GM12878 (cell line): Measurements from ENCODE around the gene KIAA1217. TPM values are rescaled to one million over a fixed set of nuclear protein-coding genes. Genes with fewer than 3 reads are reported as not detected.

ENCODE experiments used
- ATAC-seq: fragments of 200-7000 bp; cut with Tn5 transposase; 3 replicates; pipeline ENCODE4 v1.9.1; 2020; ENCODE audit warnings: mild to moderate bottlenecking, moderate library complexity
- BruUV-seq: library from RNA; stranded (reverse); fragments of 400-500 nt; replicated peaks from 2 replicates; lab custom pipeline; 2021; lab: Mats Ljungman, UMichigan
- CTCF ChIA-PET: fragments of 300-600 bp; sonication (Branson Sonifier 250); formaldehyde crosslinking; extraction: SDS; loops from one replicate; lab custom pipeline; 2021; ENCODE audit warnings: inconsistent platforms; lab: Yijun Ruan, JAX
- POLR2A ChIA-PET: fragments of 350-600 bp; formaldehyde crosslinking; extraction: SDS; loops from one replicate; lab custom pipeline; 2021; ENCODE audit warnings: inconsistent platforms; lab: Charles Lee
- RAD21 ChIA-PET: fragments of 300-600 bp; sonication (Branson Sonifier 250); formaldehyde crosslinking; loops from one replicate; lab custom pipeline; 2023; ENCODE audit warnings: antibody characterized with exemption; ENCODE audit not compliant: unreplicated experiment; lab: Charles Lee
- SMC1A ChIA-PET: fragments of 300-600 bp; sonication (Branson Sonifier 250); formaldehyde crosslinking; loops from one replicate; lab custom pipeline; 2023; ENCODE audit not compliant: unreplicated experiment, uncharacterized antibody; lab: Charles Lee
- DNase-seq: peaks from one replicate; pipeline ENCODE4 v3.0.0-alpha.2; 2011; ENCODE audit warnings: low read depth, low spot score
- FAIRE-seq: peaks from 3 replicates; lab custom pipeline; 2011; peaks lifted over from hg19 to GRCh38; lab: Jason Lieb, UNC
- H2AFZ ChIP-seq: 2 replicates; pipeline ENCODE4 v1.6.0; 2011; ENCODE audit warnings: low read depth, low read length, control low read depth; ENCODE audit not compliant: control insufficient read depth
- H3K27ac ChIP-seq: 2 replicates; pipeline ENCODE4 v1.5.1; 2011; ENCODE audit warnings: control low read depth; ENCODE audit not compliant: control insufficient read depth, insufficient read depth
- H3K27me3 ChIP-seq, 2 experiments: replicated peaks in 1 of 2; 2 replicates each; pipeline versions ENCODE4 v1.6.0 to v1.6.1; 2011; ENCODE audit warnings: low read length in 1 of 2; ENCODE audit not compliant: control insufficient read depth in 2 of 2, insufficient read depth in 2 of 2
- H3K36me3 ChIP-seq, 2 experiments: 2 replicates each; pipeline ENCODE4 v1.5.1; 2011; ENCODE audit warnings: low read length in 1 of 2; ENCODE audit not compliant: control insufficient read depth in 2 of 2, insufficient read depth in 2 of 2
- H3K4me1 ChIP-seq: 2 replicates; pipeline ENCODE4 v1.6.1; 2011; ENCODE audit warnings: mild to moderate bottlenecking, low read length, moderate library complexity, mixed read lengths; ENCODE audit not compliant: control insufficient read depth, insufficient read depth
- H3K4me2 ChIP-seq: 2 replicates; pipeline ENCODE4 v1.6.0; 2011; ENCODE audit warnings: control low read depth; ENCODE audit not compliant: control insufficient read depth, insufficient read depth
- H3K4me3 ChIP-seq: fragments of 200-600 bp; sonication (generic); 2 replicates; pipeline ENCODE4 v1.5.1; 2016
- H3K79me2 ChIP-seq: 2 replicates; pipeline ENCODE4 v1.6.0; 2011; ENCODE audit warnings: low read length; ENCODE audit not compliant: control insufficient read depth, insufficient read depth
- H3K9ac ChIP-seq: 2 replicates; pipeline ENCODE4 v1.8.0; 2011; ENCODE audit warnings: low read length, control low read depth, mixed read lengths; ENCODE audit not compliant: control insufficient read depth, insufficient read depth
- H3K9me3 ChIP-seq: replicated peaks from 3 replicates; pipeline ENCODE4 v1.5.1; 2011; ENCODE audit warnings: mild to moderate bottlenecking, low read length; ENCODE audit not compliant: control insufficient read depth, insufficient read depth
- H4K20me1 ChIP-seq: 2 replicates; pipeline ENCODE4 v1.6.0; 2011; ENCODE audit not compliant: control insufficient read depth, insufficient read depth
- BCL11A ChIP-seq: IDR thresholded peaks from 2 replicates; pipeline ENCODE4 v1.6.1; 2011; ENCODE audit warnings: low read depth, low read length
- ESRRA ChIP-seq: IDR thresholded peaks from 2 replicates; pipeline ENCODE4 v1.6.1; 2012; ENCODE audit warnings: mild to moderate bottlenecking, low read length, improper control_type of control experiment
- ETV6 ChIP-seq, 2 experiments: fragments of 450-650 bp in 1 of 2; IDR thresholded peaks in 1 of 2; conservative IDR thresholded peaks in 1 of 2; 2 replicates each; pipeline ENCODE4 v1.6.1; 2014; ENCODE audit warnings: antibody characterized with exemption in 1 of 2, borderline replicate concordance in 1 of 2, low read depth in 1 of 2, mild to moderate bottlenecking in 1 of 2, moderate library complexity in 1 of 2
- NFYB ChIP-seq: IDR thresholded peaks from 2 replicates; pipeline ENCODE4 v1.6.1; 2011; ENCODE audit warnings: low read depth, mild to moderate bottlenecking, low read length, improper control_type of control experiment, moderate library complexity; ENCODE audit not compliant: insufficient read depth
- NR2C1 ChIP-seq: fragments of 450-650 bp; IDR thresholded peaks from 2 replicates; pipeline ENCODE4 v1.6.1; 2017; ENCODE audit warnings: antibody characterized with exemption, mild to moderate bottlenecking, moderate library complexity
- SMC3 ChIP-seq: IDR thresholded peaks from 2 replicates; pipeline ENCODE4 v1.6.1; 2011; ENCODE audit warnings: low read length, improper control_type of control experiment, borderline replicate concordance
- SP1 ChIP-seq: IDR thresholded peaks from one replicate; pipeline ENCODE4 v1.6.1; 2011; ENCODE audit warnings: low read depth, low read length
- SUZ12 ChIP-seq: fragments of 200-600 bp; sonication (generic); IDR thresholded peaks from one replicate; pipeline ENCODE4 v1.6.1; 2018; ENCODE audit warnings: antibody characterized with exemption, mild to moderate bottlenecking; ENCODE audit not compliant: unreplicated experiment
- TARDBP ChIP-seq: IDR thresholded peaks from 2 replicates; pipeline ENCODE4 v1.6.1; 2016; ENCODE audit warnings: borderline replicate concordance
- TCF3 ChIP-seq: IDR thresholded peaks from 2 replicates; pipeline ENCODE4 v1.6.1; 2012; ENCODE audit warnings: low read depth, mild to moderate bottlenecking, low read length, borderline replicate concordance; ENCODE audit not compliant: insufficient read depth
- WRNIP1 ChIP-seq: IDR thresholded peaks from 2 replicates; pipeline ENCODE4 v1.6.1; 2011; ENCODE audit warnings: low read depth, low read length, improper control_type of control experiment, borderline replicate concordance
- WGBS: methylation state at CpG from one replicate; pipeline ENCODE4 v1.1.6; 2016; ENCODE audit warnings: low lambda C conversion rate; ENCODE audit not compliant: insufficient replicate concordance, insufficient coverage; ENCODE audit errors: missing lambda C conversion rate; 5-methylcytosine and 5-hydroxymethylcytosine counted together
- in situ Hi-C: fragments of 300-500 bp; cut with MboI; formaldehyde crosslinking; loops from 9 replicates; pipeline ENCODE4 v1.14.3; 2018; ENCODE audit warnings: mixed read lengths
- intact Hi-C: fragments of 100-400 bp; cut with micrococcal nuclease; formaldehyde crosslinking; loops from one replicate; pipeline ENCODE4 v1.14.2; 2022; ENCODE audit not compliant: unreplicated experiment
- polyA plus RNA-seq, 11 experiments: library from polyadenylated mRNA; depleted of rRNA in 4 of 11; unstranded in 6 of 11; stranded (reverse) in 5 of 11; fragments of >200 nt; fragmentation: Nextera tagmentation in 4 of 11; fragmentation: Illumina TruSeq in 1 of 11; extraction: Ambion mirVana in 4 of 11; extraction: Trizol in 1 of 11; gene quantifications; 1 replicate in 1 of 11; 2 replicates in 10 of 11; pipeline versions ENCODE4 v1.2.1 to v1.2.3, GENCODE V29; 2011 to 2016; ENCODE audit warnings: inconsistent platforms in 2 of 11, missing spikeins in 2 of 11, low read depth in 1 of 11
- total RNA-seq, 4 experiments: library from RNA; depleted of rRNA in 3 of 4; stranded (reverse); fragments of >200 nt in 3 of 4; fragmentation: Illumina TruSeq in 1 of 4; extraction: Trizol in 1 of 4; gene quantifications; 2 replicates each; pipeline versions ENCODE4 v1.2.1 to v1.2.3, GENCODE V29; 2013 to 2021
- TF ChIP-seq, protein P1 (sequence below): fragments of 150-350 bp; IDR thresholded peaks from 2 replicates; pipeline ENCODE4 v1.6.1; 2016; ENCODE audit warnings: low read depth, low read length

The KIAA1217 gene
- total and polyA plus RNA-seq, 10 of the 15 experiments (the other 5 are each of a cell fraction or from before 2014, with no cell fraction given) = 0.57 to 3.8 (median 2.1) TPM

DNA sequence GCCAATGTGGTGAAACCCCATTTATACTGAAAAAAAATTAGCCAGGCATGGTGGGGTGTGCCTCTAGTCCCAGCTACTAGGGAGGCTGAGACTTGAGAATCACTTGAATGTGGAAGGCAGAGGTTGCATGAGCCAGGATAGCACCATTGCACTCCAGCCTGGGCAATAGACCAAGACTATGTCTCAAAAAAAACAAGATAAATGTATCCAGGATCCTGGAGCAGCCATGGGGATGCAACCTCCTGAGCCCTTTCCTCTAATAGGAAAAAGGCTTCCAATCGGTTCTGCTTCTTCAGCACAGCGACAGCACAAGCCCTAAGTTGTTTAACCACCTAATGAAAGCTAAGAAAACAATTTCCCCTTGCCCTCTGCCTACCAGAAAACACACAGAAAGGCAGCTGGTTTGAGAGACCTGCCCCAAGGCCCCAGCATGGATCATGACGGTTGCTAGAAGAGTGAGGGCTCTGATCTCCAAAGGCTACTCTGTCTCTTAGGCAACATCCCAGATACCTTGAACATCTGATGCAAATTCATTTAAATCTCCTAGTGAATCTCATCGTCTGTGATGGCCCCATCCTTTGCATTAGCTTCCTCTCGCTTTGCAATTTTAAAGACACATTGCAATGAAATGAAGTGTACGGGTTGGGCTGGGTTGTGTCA lies 294.0 kb downstream of the KIAA1217 start:
- no peak overlapping the region for H3K4me2 ChIP-seq
- H3K79me2 ChIP-seq = no peaks in the 10 kb centered on the region
- H3K27me3 ChIP-seq = no peaks in the 10 kb centered on the region; a peak in 1 of 4 replicates
- ChIA-PET CTCF (interaction anchor here (0.7 to 7.2 kb wide), 12 partner anchors 10 to 509 kb away, joined by 3 to 87 read pairs (median 6); no protein-coding TSS in a partner anchor), SMC1A (interaction anchor here (0.7 to 5.9 kb wide), 10 partner anchors 14 to 509 kb away, joined by 3 to 53 read pairs (median 4); no protein-coding TSS in a partner anchor), RAD21 (interaction anchor here (0.7 to 2.6 kb wide), 4 partner anchors 9 to 1345 kb away, joined by 3 to 12 read pairs (median 3); no protein-coding TSS in a partner anchor), POLR2A (interaction anchor here (1.1 kb wide), 1 partner anchor 29 kb away, joined by 3 read pairs; no protein-coding TSS in a partner anchor)
- no peak for TF ChIP-seq WRNIP1
- no peak for TF ChIP-seq BCL11A
- no peak for TF ChIP-seq SUZ12
- no peak for TF ChIP-seq ETV6 (conservative IDR thresholded peaks at IDR 0.05 in 1 of 2, IDR thresholded peaks at IDR 0.05 in 1 of 2; ENCODE audit: borderline replicate concordance in 1 of 2, low read depth in 1 of 2)
- TF ChIP-seq TCF3 = no peak
- TF ChIP-seq SP1 = no peak
- no peak for TF ChIP-seq ESRRA
- TF ChIP-seq, protein P1, sequence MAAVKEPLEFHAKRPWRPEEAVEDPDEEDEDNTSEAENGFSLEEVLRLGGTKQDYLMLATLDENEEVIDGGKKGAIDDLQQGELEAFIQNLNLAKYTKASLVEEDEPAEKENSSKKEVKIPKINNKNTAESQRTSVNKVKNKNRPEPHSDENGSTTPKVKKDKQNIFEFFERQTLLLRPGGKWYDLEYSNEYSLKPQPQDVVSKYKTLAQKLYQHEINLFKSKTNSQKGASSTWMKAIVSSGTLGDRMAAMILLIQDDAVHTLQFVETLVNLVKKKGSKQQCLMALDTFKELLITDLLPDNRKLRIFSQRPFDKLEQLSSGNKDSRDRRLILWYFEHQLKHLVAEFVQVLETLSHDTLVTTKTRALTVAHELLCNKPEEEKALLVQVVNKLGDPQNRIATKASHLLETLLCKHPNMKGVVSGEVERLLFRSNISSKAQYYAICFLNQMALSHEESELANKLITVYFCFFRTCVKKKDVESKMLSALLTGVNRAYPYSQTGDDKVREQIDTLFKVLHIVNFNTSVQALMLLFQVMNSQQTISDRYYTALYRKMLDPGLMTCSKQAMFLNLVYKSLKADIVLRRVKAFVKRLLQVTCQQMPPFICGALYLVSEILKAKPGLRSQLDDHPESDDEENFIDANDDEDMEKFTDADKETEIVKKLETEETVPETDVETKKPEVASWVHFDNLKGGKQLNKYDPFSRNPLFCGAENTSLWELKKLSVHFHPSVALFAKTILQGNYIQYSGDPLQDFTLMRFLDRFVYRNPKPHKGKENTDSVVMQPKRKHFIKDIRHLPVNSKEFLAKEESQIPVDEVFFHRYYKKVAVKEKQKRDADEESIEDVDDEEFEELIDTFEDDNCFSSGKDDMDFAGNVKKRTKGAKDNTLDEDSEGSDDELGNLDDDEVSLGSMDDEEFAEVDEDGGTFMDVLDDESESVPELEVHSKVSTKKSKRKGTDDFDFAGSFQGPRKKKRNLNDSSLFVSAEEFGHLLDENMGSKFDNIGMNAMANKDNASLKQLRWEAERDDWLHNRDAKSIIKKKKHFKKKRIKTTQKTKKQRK = no peak
- TF ChIP-seq SMC3 = no peak
- TF ChIP-seq NFYB = no peak
- TF ChIP-seq NR2C1 = no peak
- no peak for TF ChIP-seq TARDBP
- in situ Hi-C loops = no loop called here
- intact Hi-C loops = loop anchor here (1.0 to 5.0 kb wide), 3 partner anchors 121 to 509 kb away; no protein-coding TSS in a partner anchor
- H3K4me3 ChIP-seq = no peak overlapping the region
- FAIRE-seq (no peak), ATAC-seq (no peak), DNase-seq (no peak)
- H3K9ac ChIP-seq = no peak overlapping the region
- 46% methylated on average over 6 of the region's 6 CpGs for WGBS
- no peaks in the 10 kb centered on the region for H3K4me1 ChIP-seq
- no peaks in the 10 kb centered on the region for H3K9me3 ChIP-seq
- no TSS peak for BruUV-seq
- no peaks in the 10 kb centered on the region for H4K20me1 ChIP-seq
- H2AFZ ChIP-seq = no peak overlapping the region
- H3K27ac ChIP-seq = no peak overlapping the region
- no peaks in the 10 kb centered on the region for H3K36me3 ChIP-seq
